Measurements from ENCODE around the gene THSD7B.

DNA sequence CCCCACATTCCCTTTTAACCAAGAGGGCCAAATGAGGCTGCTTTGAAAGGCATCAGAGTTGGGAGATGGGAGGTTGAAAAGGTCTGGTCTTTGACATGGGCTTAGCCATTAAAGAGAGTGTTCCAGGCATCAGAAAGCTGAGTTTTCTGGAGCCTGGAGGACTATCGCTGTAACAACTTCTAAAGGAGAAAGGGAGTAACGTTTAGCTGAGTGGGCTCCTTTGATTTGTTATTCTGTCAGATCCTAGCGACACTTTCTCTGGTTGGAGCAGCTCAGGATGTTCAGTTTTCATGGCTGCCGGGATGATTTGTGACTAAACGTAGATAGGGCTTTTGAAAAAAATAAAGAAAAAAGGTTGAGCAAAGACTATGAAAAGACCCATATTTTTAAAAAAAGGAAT is 346.6 kb downstream of the THSD7B start:
- TF ChIP-seq, protein P1, sequence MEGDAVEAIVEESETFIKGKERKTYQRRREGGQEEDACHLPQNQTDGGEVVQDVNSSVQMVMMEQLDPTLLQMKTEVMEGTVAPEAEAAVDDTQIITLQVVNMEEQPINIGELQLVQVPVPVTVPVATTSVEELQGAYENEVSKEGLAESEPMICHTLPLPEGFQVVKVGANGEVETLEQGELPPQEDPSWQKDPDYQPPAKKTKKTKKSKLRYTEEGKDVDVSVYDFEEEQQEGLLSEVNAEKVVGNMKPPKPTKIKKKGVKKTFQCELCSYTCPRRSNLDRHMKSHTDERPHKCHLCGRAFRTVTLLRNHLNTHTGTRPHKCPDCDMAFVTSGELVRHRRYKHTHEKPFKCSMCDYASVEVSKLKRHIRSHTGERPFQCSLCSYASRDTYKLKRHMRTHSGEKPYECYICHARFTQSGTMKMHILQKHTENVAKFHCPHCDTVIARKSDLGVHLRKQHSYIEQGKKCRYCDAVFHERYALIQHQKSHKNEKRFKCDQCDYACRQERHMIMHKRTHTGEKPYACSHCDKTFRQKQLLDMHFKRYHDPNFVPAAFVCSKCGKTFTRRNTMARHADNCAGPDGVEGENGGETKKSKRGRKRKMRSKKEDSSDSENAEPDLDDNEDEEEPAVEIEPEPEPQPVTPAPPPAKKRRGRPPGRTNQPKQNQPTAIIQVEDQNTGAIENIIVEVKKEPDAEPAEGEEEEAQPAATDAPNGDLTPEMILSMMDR (IDR thresholded peaks at IDR 0.05 in 8 of 11, conservative IDR thresholded peaks at IDR 0.05 in 3 of 11), result no peak
- no peak for TF ChIP-seq POLR2A (IDR thresholded peaks at IDR 0.05)
- no peak for TF ChIP-seq POLR2AphosphoS5 (IDR thresholded peaks at IDR 0.05)

Measured in spleen (tissue), 7 donors.